Left forelimb (tissue), 1 donor: ENCODE results near the gene CLEC2A.

Source experiments
- DNase-seq: peaks from one replicate; pipeline ENCODE4 v3.0.0-alpha.2; 2018; ENCODE audit warnings: low spot score

The CLEC2A gene

DNA sequence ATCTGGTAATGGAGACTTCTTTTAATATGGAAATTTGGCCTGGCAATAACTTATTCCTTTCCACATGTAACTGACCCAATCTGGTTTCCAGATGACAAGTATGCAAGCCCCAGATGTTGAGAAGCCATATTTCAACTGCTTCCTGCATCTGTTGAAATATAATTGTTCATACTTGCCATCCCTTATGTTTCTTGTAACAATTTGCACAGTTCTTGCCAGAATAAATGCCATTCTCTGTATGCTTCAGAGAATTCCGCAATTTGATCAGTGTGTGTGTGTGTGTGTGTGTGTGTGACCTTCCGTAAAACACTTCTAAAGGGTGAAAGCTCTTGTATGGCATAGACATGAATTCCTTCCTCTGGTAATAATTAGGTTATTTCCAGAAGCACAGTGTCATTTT is 1.8 kb upstream of the CLEC2A start:
- DNase-seq, result no peak

DNA sequence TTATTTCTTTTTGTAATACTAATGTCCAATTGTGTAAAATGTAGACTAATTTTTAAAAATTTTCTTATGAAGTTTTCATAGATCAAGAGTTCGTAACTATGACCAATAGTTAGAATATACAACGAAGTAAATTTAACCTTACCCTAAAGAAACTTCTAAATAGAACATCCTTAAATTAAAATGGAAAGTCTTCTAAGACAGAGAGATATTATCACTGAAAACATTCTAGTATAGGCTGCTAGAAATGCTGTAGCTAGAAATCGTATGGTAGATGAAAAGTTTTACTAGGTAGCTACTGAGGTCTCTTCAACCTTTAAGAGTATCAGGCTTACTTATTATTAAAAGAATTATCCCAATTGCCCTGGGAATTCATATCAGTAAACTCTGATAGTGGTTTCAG is 925 bp downstream of the CLEC2A start:
- no peak for DNase-seq

DNA sequence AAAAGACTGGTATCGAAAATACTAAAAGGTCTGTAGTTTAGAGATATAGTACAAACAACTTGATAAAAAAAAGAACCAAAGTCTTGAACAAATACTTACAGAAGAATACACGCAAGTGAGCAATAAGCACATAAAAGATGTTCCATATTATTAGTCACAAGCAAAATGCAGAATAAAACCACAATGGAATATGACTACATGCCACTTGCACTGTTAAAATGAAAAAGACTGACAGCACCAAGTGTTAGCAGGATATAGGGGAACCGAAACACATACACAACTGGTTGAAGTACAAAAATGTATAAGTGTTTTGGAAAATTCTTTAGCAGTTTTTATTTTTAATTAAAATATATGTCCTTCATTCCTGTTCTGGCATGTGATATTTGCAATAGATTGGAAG is 3.6 kb downstream of the CLEC2A start:
- no peak for DNase-seq

DNA sequence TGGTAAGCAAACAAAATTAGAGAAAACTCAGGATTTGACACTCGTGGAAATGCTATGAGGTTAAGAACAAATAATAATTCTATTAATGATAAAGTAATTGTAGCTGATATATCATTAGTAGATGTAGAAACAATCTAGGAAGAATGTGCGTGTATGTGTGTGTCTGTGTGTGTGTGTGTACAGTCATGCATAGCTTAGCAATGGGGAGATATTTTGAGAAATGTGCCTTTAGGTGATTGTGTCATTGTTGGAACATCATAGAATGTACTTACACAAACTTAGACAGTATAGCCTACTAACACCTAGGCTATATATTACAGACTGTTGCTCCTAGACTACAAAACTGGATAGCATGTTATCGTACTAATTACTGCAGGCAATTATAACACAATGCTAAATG is 5.3 kb downstream of the CLEC2A start:
- no peak for DNase-seq

DNA sequence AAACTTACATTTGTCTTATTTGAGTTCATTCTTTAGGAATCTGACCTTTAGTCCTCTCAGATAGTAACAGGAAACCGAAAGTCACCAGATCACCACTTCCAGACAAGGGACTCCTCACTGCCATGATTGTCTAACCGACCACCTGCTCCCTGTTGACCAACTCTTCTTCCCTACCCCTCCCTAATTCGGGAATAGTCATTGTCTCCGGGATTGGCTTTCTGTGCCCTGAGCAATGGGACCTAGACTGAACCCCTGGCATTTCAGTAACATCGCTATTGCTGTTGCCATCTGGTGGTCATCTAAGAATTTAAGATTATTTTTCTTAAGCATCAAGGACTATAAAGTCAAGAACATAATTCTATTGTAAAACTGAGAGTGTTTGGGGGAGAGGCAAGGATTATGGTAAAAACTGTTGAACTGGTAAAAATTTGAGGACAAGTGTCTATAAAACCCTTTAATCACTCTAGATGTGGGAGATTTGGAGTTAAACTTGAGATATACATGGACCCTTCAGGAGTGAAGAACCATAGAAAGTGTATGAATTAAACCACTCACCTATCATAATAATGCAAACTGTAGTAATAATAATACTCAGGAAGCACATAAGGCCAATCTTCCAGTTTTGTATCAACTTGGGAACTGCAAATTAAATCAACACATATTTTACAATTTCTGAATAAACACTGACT is 6.3 kb downstream of the CLEC2A start:
- DNase-seq, result no peak

DNA sequence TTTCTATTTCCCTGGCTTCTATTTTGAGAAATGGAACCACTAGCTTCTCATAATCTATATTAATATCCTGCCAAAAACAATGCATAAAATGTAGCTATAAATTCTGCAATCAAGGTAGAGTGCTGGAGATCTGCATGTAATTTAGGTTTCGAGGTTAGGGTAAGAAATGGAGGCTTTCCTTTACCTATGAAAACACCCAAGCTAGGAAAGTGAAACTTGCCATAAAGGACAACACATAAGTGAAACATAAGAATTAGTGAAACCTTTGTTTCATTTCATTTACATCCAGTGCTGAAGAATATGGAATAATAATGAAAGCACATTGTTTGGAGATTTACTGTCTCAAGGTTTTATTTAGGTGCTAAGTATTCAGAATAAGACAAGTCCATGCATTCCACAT is 9.7 kb downstream of the CLEC2A start:
- DNase-seq, result no peak

DNA sequence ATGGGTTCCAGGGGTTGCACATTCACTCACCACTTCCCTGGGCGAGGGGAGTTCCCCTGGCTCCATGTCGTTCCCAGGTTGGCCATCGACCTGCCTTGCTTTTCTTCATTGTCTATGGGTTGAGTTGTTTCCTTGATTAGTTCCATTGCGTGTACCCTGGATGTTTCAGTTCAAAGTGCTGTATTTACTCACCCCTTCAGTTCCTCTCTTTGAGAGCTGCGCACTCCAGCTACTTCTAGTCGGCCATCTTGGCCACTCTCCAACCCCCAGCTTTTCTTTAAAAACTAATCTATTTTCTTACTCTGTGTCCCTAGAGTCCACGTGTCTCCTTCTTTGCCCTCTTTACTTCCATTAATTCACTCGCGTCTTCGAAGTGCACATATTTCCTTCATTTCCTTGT is 11.7 kb downstream of the CLEC2A start:
- DNase-seq, result no peak

DNA sequence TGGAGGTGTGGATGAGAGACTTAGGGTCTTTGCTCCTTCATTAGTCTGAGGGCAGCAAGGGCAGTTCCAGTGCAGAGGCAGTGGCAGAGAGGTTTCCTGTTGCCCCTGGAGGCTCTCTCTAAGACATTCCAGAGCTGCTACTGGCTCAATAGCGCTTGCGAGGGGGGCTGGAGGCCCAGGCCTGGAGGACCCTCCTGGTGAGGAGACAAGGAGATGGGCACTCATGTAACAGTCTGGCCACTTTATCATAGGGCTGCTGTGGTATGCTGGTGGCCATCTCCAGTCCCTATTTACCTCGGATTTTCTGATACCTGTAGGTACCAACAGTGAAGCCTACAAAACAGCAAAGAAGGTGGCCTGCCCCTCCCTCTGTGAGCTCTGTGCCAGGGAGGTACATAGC is 12.7 kb downstream of the CLEC2A start:
- DNase-seq, result no peak

DNA sequence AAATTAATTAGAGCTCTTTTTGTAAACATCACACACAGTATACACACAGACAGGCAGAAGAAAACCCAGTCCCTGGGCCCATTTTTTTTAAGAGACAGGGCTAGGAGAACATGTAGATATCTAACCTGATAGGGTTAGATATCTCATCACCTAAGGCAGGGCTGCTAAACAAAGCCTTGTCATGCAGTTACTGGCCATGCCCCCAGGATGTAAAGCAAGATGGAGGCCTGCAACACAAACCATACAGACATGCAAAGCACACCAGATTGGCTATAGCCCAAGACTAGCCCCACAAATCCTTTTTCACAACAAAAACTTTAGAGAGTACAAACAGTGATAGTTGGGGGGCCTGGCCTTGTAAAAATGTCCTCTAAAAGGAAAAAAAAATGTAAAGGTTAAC is 20.5 kb downstream of the CLEC2A start:
- no peak for DNase-seq

DNA sequence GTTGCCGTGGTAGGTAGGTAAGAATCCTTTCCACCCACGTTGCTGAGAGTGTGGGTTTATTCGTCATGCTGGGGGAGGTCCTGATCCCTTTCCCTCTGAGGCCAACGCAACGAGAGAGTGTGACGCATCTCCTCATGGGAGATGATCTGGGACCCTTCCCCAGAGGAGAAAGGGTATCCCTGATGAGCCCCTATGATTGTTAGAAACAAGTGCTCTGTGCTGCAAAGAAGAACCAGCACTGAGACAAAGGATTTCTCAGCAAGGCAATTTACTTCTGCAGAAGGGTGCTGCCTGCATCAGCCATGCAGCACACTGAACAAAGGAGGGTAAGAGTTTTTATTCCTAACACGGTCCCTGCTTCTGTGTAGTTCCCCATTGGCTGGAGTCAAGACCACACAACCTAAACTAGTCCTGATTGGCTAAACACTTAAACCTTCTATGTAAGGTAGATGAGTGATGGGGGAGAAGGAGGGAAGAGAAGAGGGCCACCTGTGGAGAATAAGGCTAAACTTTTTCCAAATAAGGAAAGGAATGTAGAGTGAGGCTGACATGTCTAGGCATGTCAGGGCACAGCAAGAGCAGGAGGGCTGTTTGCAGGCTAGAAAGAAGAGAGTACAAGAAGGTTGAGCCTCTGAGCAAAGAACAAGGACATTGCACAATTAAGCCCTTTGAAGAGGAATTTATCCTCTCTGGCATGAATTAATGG is 21.3 kb downstream of the CLEC2A start:
- DNase-seq, result no peak

DNA sequence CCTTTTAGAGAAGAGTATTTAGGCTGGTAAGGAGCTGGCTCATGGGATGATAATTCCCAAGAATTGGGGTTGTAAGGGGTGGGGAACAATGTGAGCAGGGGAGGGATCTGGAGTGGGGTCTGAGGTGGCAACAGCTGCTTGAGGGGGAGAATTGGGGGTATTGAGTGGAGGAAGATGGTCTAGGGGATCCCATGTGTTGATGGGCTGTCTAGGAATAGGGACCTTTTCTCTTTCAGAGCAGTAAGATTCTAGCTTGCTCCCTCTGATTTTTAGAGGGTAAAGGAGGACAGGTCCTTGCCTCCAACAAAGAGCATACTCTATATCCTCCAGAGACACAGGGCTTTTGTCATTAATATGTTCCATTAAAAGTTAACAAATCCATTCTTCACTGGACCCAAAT is 22.4 kb downstream of the CLEC2A start:
- no peak for DNase-seq

DNA sequence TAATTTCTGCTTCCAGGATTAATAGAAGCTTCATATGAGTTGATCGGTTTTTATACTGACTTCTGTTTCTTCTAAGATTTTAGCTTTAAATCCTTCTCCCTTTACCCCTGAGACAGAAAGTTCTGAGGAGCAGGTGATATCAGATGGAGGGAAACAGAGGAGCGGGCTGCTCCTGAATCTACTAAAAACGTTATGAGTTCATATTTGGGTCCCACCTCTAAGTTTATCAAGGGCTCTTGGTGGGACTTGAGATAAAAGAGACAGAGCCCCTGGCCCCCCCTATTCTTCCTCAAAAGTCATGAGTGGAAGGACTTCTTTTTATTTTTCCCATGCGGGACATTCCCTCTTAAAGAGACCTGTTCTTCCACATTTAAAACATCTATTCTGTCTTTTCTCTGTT is 23.8 kb downstream of the CLEC2A start:
- DNase-seq, result no peak

DNA sequence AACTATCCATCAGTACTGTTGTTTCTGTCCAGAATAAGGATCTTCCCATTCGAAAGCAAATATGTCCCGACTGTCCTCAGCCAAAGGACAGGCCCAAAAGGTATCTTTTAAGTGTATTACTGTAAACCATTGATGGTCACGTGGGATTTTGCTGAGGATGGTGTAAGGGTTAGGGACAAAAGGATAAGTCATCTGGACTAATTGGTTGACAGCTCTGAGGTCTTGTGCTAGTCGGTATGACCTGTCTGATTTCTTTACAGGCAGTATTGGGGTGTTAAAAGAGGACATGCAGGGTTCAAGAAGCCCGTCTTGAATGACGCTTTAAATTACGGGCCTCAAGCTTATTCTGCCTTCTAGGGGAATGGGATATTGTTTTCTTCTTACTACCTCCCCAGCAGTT is 24.4 kb downstream of the CLEC2A start:
- DNase-seq, result no peak

DNA sequence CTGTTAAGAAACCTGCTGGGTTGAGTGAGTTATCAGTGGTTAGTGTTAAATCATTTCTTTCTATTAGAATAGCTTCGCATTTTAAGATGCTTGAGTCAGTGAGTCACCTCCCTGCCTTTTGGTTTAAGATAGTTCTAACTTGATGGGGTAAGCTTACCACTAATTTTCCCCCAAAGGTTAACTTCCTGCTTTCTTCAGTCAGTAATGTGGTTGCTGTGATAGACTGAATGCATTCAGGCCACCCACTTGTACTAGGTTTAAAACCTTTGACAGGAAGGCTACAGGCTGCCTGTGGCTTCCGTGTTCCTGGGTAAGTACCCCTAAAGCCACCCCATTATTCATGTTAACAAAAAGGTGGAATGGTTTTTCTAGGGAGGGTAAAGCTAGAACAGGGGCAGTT is 25.3 kb downstream of the CLEC2A start:
- no peak for DNase-seq

DNA sequence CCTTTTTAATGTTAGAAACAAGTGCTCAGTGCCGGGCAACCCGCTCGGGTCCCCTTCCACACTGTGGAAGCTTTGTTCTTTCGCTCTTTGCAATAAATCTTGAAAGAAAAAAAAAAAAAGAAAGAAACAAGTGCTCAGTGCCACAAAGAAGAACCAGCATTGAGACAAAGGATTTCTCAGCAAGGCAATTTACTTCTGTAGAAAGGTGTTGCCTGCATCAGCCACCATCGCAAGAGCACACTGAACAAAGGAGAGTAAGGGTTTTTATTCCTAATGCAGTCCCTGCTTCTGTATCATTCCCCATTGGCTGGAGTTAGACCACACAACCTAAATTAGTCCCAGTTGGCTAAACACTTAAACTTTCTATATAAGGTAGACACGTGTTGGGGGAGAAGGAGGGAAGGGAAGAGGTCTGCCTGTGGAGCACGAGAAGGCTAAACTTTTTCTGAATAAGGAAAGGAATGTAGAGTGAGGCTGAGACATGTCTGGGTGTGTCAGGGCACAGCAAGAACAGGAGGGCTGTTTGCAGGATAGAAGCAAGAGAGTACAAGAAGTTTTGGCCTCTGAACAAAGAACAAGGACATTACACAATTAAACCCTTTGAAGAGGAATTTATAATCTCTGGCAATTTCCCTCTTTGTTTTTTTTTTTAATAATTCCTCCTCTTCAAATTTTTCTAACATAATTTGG is 29.5 kb downstream of the CLEC2A start:
- DNase-seq, result no peak

DNA sequence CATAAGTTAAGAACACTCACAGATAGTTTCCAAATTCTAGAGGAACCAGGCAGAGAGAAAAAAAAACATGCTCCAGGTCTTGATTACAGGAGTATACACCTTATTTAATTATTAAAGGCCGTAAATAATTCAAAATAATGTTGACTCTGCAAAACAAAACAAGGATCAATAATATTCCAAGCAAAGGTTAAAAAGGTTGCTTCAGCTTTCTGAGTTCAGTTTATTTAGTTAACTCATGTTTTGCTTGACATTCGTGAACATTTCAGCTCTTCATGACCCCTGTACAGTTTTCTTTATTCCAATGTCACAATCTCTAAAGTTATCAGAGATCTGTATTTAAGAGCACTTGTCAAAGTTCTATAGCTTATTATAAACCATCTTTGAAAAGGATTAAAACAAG is 31.2 kb downstream of the CLEC2A start:
- DNase-seq, result no peak

DNA sequence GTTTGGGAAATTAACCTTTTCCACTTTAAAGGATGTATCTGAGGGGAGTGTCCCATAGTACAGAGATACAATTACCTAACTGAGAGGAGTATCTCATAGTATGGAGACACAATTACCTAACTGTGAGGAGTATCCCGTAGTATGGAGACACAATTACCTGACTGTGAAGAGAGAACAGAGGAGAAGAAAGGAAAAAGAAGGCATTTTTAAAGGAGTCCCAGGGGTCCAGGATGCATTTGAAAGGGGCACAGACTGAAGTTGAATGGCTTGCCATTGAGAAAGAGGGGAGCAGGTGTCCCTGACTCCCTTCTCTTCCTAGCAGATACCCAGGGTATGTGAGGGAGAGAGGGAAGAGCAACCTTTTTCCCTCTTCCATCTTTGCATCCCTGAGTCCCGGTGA is 33.0 kb downstream of the CLEC2A start:
- no peak for DNase-seq

DNA sequence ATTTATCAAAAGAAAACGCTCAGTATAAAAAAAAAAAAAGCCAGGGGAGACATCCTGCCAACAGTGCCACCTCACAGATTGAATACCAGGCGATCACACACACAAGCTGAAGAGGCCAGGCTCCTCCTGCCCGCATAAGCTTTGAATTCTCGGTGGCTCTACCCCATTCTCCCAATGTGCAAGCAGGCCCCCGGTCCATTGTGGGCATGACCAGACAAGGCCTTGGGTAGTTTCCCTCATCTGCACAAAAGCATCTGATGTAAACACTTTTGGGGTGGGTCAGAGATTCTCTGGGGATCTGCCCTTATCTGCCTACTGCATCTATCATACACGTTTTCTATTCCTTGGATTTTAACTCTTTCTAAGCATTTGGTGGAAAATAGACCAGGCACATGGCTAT is 34.6 kb downstream of the CLEC2A start:
- DNase-seq, result no peak

DNA sequence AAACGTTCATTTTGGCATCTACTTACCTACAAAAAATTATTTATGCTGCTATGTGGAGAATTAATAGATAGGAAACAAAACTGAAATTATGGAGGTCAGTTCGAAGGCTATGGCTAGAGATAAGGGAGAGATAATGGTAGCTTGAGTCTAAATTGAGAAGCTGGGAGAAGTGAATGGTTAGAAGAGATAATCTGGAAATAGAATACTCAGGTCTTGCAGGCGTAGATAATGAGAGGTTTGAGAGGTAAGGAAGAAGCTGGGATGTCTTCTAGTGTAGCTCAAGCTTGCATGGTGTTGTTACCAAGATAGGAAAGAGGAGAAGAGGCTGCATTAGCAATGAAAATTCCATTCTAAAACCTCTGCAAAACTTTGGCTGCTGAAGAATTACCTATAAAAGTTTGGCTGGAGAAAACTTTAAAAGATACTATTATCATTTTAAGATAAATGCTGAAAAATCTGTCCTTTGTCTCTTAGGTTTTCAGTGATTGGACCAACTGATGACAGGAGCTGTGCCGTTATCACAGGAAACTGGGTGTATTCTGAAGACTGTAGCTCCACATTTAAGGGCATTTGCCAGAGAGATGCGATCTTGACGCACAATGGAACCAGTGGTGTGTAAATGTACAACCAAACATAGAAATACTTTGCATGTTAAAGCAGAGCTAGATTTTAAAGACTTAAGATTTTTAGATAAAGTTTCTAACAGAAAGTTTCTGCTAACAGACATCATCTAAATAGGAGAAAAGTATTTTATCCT is 36.8 kb downstream of the CLEC2A start:
- no peak for DNase-seq

DNA sequence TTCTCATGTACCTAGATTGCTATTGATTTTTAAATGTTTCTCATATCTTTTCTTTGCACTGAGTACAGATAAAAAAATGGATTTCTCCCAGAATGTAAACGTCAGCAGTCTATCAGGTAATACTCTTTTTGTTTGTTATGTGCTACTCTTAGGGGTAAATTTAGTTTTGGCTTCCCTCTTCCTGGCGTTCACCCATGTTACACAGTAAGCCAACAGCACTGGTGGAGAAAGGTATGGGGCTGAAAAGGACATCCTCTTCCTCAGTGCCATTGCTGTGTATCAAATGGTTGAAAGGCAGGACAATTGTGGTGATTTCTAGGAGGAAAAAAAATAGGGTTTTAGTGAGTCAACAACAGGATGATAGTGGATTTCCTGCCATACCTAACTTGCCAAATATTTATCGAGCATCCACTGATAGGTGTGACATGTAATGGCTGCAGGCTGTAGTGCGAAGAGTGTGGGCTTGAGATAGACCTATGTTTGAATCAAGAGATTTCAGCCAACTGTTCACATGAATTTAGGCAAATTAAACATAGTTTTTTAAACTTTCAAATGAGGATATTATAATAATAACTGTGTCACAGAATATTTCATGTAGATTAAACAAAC is 43.4 kb downstream of the CLEC2A start:
- DNase-seq, result no peak

DNA sequence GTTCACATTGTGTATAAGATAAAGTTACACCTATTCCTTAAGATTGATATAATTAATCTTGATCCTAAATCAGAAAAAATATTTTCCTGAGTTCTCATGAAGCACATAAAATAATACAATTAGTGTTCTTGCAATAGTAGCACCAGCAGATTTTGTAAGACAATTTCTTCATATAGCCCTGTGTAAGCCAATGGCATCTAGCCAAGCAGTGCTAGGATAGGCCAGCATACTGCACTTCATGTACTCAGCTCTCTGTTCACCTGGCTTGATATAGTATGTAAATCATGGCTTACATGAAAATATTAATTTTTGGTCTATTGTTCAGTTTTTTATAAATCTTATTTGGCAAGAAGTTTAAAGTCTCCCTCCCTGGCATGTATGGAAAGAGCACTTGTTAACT is 49.0 kb downstream of the CLEC2A start:
- no peak for DNase-seq

DNA sequence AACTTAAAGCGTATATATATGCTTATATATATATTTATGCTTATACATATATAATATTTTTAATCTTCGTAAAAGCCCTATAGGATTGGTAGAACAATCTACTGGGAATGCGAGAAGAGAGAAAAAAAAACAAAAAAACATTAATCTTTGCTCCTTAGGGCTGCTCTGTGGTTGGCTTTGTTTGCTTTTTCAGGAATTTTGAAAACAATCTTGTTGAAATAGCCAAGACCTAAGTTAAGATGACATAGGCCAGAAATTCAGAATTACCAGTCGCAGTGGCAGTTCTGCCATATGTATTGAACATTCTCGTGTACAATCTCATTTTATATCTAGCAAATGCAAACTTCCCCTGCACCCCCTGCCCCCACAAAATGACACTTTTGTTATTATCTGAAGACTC is 50.2 kb downstream of the CLEC2A start:
- DNase-seq, result no peak
